Omental fat pad (tissue), 4 donors: ENCODE results near the gene SYDE1. TPM values are rescaled to one million over a fixed set of nuclear protein-coding genes. Genes with fewer than 3 reads are reported as not detected.
"Not testable (repeated sequence)": the region's sequence is repeated elsewhere in the genome, so short reads cannot be mapped to it uniquely, and the experiment has no call there.

ENCODE experiments used
- ATAC-seq: fragments of 150-250 bp; one replicate; pipeline ENCODE4 v1.9.1; 2016; ENCODE audit warnings: mild to moderate bottlenecking, moderate library complexity; ENCODE audit not compliant: low FRiP score
- DNase-seq: peaks from one replicate; pipeline ENCODE4 v3.0.0-alpha.2; 2019; ENCODE audit warnings: low spot score
- CTCF ChIP-seq, 3 donors: fragments of 450-650 bp; IDR thresholded peaks; one replicate each; pipeline ENCODE4 v1.5.1; 2016 to 2017; ENCODE audit warnings: antibody characterized with exemption in 3 of 3, mild to moderate bottlenecking in 3 of 3, moderate library complexity in 2 of 3
- total RNA-seq, 4 donors: library from RNA; depleted of rRNA; stranded (reverse); fragments of >200 nt; gene quantifications; one replicate each; pipeline ENCODE4 v1.1.0, GENCODE V29; 2016

Gene SYDE1
- total RNA-seq, 4 donors from 2014 or later, result 14.8 to 26.6 (median 21.6) TPM

- no peak for TF ChIP-seq CTCF (IDR thresholded peaks at IDR 0.05)
- ATAC-seq (no peak), DNase-seq (no peak)
These were observed 25.3 kb upstream of the SYDE1 start, which contains the start of gene OR1I1 for GRCh38 chr19:15081911-15082310. Gene OR1I1, plus strand, starts transcription at chr19:15082211. Its CDS starts 4,855 bp downstream, at chr19:15087066.

GRCh38 chr19:15087182-15087581 is 20.0 kb upstream of the SYDE1 start:
- DNase-seq, result no peak
- no peak for TF ChIP-seq CTCF (IDR thresholded peaks at IDR 0.05)

DNA sequence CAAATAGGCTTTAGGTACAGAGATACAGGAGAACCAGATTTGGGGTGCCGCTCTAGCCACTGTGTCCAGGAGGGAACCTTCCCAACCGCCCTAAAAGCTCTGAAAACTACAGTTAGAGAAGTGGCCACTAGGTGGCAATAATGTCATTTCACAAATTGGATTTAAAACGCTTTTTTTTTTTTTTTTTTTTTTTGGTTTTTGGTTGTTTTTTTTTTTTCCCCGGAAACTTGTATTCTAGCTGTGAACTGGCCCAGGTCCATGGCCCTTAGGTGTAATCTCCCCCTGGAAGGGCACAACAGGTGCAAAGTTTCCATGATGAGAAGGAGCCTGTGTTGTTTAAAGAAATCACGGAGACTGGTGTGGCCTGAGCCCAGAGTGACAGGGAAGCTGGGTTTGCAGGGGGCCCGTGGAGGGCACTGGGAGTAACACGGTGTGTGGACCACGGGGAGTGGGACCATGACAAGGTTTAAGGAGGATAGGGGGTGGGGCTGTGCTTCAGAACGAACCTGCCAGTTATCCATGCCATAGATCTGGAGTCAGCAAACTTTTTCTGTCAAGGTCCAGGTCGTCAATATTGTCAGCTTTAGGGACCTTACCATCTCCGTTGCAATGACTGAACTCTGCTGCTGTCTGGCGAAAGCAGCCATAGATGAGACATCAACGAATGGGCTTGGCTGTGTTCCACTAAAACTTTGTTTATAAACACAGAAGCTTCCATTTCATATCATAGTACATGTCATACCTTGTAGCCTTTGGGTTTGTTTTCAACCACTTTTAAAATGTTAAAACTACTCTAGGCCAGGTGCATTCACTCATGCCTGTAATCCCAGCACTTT is 15.1 kb upstream of the SYDE1 start:
- DNase-seq, result no peak
- ATAC-seq, result no peak
- no peak for TF ChIP-seq CTCF (IDR thresholded peaks at IDR 0.05)

More at GRCh38 chr19:15087182-15087581, 20.0 kb upstream of the SYDE1 start:
- ATAC-seq, result no peak

GRCh38 chr19:15093001-15093400 is 14.2 kb upstream of the SYDE1 start:
- ATAC-seq, result no peak
- TF ChIP-seq CTCF (IDR thresholded peaks at IDR 0.05), result no peak

GRCh38 chr19:15096223-15096622 is 11.0 kb upstream of the SYDE1 start:
- ATAC-seq, result no peak
- no peak for TF ChIP-seq CTCF (IDR thresholded peaks at IDR 0.05)
- no peak for DNase-seq

More at GRCh38 chr19:15093001-15093400, 14.2 kb upstream of the SYDE1 start:
- no peak for DNase-seq

DNA sequence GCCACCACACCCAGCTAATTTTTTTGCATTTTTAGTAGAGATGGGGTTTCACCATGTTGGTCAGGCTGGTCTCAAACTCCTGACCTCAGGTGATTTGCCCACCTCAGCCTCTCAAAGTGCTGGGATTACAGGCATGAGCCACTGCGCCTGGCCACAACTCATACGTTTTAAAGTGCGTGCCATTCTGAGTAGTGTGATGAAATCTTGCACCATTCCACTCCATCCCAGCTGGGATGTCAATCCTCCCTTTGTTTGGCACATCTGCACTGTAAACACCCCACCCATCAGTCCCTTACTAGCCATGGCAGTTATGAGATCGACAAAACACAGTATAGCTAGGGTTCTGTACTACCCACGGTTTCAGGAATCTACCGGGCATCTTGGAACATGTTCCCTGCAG is 9.2 kb upstream of the SYDE1 start:
- ATAC-seq, DNase-seq: not testable (repeated sequence)

GRCh38 chr19:15098460-15098859 is 8.7 kb upstream of the SYDE1 start:
- no peak for DNase-seq
- no peak for TF ChIP-seq CTCF (IDR thresholded peaks at IDR 0.05)
- ATAC-seq, result no peak
